ENCODE data around the gene CABP7. TPM values are rescaled to one million over a fixed set of nuclear protein-coding genes. Genes with fewer than 3 reads are reported as not detected.

CABP7 gene
- total and polyA plus RNA-seq, 2 donors (not counting 3 experiments of a cell fraction or from before 2014, with no cell fraction given): not detected

- TF ChIP-seq FOS (IDR thresholded peaks at IDR 0.05; ENCODE audit: borderline replicate concordance, insufficient read depth, low read length) (no peak), POLR2A (IDR thresholded peaks at IDR 0.05; ENCODE audit: low read depth, low read length) (no peak), POLR2AphosphoS5 (IDR thresholded peaks at IDR 0.05; ENCODE audit: insufficient read depth, low read depth, low read length) (no peak), GATA2 (IDR thresholded peaks at IDR 0.05; ENCODE audit: insufficient read depth, insufficient read length, low read depth, low read length) (no peak), JUN (IDR thresholded peaks at IDR 0.05; ENCODE audit: borderline replicate concordance, insufficient read depth, insufficient read length, low read depth) (no peak), EZH2 (IDR thresholded peaks at IDR 0.05; ENCODE audit: borderline replicate concordance, low read depth, low read length, severe bottlenecking) (no peak), MYC (IDR thresholded peaks at IDR 0.05; ENCODE audit: low read depth, low read length) (no peak), CTCF (IDR thresholded peaks at IDR 0.05; ENCODE audit: extremely low read depth in 1 of 2, insufficient read depth in 1 of 2, low read depth in 1 of 2, low read length in 2 of 2) (no peak)
- TF ChIP-seq, protein P1, sequence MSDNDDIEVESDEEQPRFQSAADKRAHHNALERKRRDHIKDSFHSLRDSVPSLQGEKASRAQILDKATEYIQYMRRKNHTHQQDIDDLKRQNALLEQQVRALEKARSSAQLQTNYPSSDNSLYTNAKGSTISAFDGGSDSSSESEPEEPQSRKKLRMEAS (IDR thresholded peaks at IDR 0.05; ENCODE audit: insufficient read depth, insufficient read length): no peak
- ChIA-PET CTCF (no interaction called here), POLR2A (no interaction called here)
- Histone ChIP-seq H3K9me3 (replicated peaks; ENCODE audit: control insufficient read depth, insufficient read depth, low read length) (no peaks in the 10 kb centered on the region), H4K20me1 (replicated peaks; ENCODE audit: control insufficient read depth, extremely low read depth, insufficient read depth, low read length) (no peaks in the 10 kb centered on the region), H3K27me3 (ENCODE audit: control insufficient read depth in 2 of 2, insufficient read depth in 2 of 2, low read length in 2 of 2) (no peaks in the 10 kb centered on the region), H3K79me2 (ENCODE audit: control insufficient read depth, insufficient read depth, low read length) (no peaks in the 10 kb centered on the region), H3K36me3 (ENCODE audit: control insufficient read depth in 2 of 2, extremely low read depth in 1 of 2, insufficient read depth in 2 of 2, low read length in 2 of 2) (peaks cover 0 to under 1% of the 10 kb centered on the region in 2 experiments), H3K4me3 (replicated peaks in 1 of 3; ENCODE audit: insufficient read depth in 1 of 3, low read depth in 1 of 3, low read length in 3 of 3) (no peak overlapping the region), H3K27ac (ENCODE audit: insufficient read depth, low read depth, low read length) (no peak overlapping the region), H3K9ac (replicated peaks; ENCODE audit: extremely low read depth, insufficient read depth, low read length) (no peak overlapping the region), H2AFZ (ENCODE audit: low read depth, low read length) (no peak overlapping the region), H3K4me1 (ENCODE audit: control insufficient read depth, extremely low read depth, insufficient read depth, low read length) (no peaks in the 10 kb centered on the region), H3K9me1 (replicated peaks; ENCODE audit: control insufficient read depth, extremely low read depth, insufficient read depth, low read length) (no peaks in the 10 kb centered on the region), H3K4me2 (ENCODE audit: insufficient read depth, low read length) (no peak overlapping the region)
- BruUV-seq (replicated peaks): no TSS peak
- FAIRE-seq (no peak), DNase-seq (ENCODE audit: low read depth, low spot score) (no peak)
- dilution Hi-C loops (cut with MboI; ENCODE audit: extremely low pct_ligation_motif_present, low sequenced_read_pairs) (no loop called here), intact Hi-C loops (cut with micrococcal nuclease) (no loop called here)
These were observed 15.0 kb downstream of the CABP7 start for GRCh38 chr22:29734838-29735237.

Measured in endothelial cell of umbilical vein (primary cell).